BE2C (cell line): Measurements from ENCODE around the gene RASL10A.

Experiments used
- DNase-seq: peaks from one replicate; pipeline ENCODE4 v3.0.0-alpha.2; 2020
- H3K27me3 ChIP-seq: fragments of 250-450 bp; sonication (Bioruptor Pico); 2 replicates; pipeline ENCODE4 v1.5.1; 2020; ENCODE audit warnings: mild to moderate bottlenecking
- H3K36me3 ChIP-seq: fragments of 250-450 bp; sonication (Bioruptor Pico); 2 replicates; pipeline ENCODE4 v1.5.1; 2020; ENCODE audit warnings: mild to moderate bottlenecking
- H3K4me1 ChIP-seq: fragments of 250-450 bp; sonication (Bioruptor Pico); 2 replicates; pipeline ENCODE4 v1.5.1; 2020
- H3K4me3 ChIP-seq: 2 replicates; pipeline ENCODE4 v1.5.1; 2011; ENCODE audit warnings: low read depth, low read length
- H3K9me3 ChIP-seq: fragments of 250-450 bp; sonication (Bioruptor Pico); 2 replicates; pipeline ENCODE4 v1.5.1; 2020
- TF ChIP-seq, protein P1 (sequence below): IDR thresholded peaks from 2 replicates; pipeline ENCODE4 v1.5.1; 2012; ENCODE audit warnings: mild to moderate bottlenecking, low read depth, low read length

The RASL10A gene

DNA sequence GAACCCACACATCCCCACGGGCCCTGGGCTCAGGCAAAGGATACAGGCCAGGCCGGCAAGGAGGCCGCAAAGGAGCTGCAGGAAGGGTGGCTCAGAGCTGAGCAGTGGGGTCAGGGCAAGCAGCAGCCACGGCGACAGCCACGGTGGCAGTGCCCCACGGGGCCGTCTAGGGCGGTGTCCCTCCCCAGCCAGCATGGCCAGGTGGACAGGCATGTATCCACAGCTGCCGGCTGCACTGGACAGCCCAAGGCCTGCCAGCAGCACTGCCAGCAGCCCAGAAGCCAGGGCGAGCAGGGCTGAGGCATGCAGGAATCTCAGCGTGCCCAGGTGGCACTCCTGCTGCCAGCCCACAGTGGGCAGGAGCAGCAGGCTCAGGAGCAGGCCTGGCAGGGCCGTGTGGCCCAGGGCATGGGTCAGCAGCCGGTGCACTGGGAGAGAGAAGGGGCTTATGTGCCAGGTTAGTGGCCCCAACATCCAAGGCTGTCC is 51.7 kb downstream of the RASL10A start:
- no peak for DNase-seq
- no peaks in the 10 kb centered on the region for H3K9me3 ChIP-seq
- peaks cover 45% of the 10 kb centered on the region for H3K36me3 ChIP-seq
- peaks cover 6% of the 10 kb centered on the region; the same call in 1 of the 2 replicates for H3K4me1 ChIP-seq
- H3K4me3 ChIP-seq: no peak overlapping the region
- H3K27me3 ChIP-seq: no peaks in the 10 kb centered on the region
- TF ChIP-seq, protein P1, sequence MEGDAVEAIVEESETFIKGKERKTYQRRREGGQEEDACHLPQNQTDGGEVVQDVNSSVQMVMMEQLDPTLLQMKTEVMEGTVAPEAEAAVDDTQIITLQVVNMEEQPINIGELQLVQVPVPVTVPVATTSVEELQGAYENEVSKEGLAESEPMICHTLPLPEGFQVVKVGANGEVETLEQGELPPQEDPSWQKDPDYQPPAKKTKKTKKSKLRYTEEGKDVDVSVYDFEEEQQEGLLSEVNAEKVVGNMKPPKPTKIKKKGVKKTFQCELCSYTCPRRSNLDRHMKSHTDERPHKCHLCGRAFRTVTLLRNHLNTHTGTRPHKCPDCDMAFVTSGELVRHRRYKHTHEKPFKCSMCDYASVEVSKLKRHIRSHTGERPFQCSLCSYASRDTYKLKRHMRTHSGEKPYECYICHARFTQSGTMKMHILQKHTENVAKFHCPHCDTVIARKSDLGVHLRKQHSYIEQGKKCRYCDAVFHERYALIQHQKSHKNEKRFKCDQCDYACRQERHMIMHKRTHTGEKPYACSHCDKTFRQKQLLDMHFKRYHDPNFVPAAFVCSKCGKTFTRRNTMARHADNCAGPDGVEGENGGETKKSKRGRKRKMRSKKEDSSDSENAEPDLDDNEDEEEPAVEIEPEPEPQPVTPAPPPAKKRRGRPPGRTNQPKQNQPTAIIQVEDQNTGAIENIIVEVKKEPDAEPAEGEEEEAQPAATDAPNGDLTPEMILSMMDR: no peak
